Measurements from ENCODE around the gene SP2.
A peak's percentile ranks its signal among the peaks of the same experiment; 100 is the strongest.

The SP2 gene

DNA sequence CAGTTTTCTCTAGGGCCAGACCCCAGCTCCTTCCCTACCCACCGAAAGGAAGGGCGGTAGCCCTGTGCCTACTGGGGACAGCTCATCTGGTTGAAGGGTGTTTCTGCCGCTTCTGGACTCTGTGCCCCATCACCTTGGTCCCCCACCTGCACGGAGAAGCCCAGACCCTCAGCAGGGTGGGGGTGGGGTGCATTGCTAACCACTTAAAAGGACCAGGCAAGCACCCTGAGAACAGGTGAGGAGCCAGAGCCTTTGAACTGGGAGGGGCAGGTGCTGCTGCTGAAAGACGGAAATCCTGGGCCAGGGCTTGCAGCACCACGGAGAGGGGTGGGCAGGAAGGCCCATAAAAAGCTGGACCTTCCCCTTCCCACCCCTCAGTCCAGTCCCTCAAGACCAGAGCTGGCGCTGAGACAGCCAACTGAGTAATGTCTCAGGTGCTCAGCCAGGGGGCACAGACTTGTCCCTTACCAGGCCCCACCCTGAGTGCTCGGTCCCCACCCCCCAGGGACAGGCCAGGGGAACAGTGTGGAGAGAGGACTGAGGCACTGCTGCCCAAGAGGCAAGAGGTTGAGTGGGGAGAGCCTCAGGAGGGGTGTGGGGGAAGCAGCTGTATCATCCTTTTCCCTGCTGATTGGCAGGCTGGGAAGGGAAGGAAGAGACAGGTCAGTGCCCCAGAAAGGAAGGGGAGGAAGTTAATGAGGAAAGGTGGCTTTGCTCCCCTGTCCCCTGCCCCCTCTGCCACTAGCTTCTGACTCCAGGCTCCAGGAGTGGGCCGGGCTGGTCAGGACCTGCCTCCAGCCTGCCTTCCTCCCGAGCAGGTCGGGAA is 10.9 kb upstream of the SP2 start:
- TF ChIP-seq FOXM1 (IDR thresholded peaks at IDR 0.05; ENCODE audit: borderline replicate concordance, low read depth) = no peak
- no peak for TF ChIP-seq RAD21 (IDR thresholded peaks at IDR 0.05; ENCODE audit: low read depth)

DNA sequence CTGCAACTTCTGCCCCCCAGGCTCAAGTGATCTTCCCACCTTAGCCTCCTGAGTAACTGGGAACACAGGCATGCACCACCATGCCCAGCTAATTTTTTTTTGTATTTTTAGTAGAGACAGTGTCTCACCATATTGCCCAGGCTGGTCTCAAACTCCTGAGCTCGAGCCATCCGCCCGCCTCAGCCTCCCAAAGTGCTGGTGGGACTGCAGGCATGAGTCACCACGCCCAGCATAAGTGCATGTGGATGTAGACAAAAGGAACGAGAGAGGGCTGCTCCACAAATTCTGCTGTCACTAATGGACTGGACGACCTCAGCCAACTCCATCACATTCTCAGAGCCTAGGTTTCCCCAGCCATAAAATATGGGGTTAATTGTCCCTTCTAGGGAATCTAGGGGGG is 7.7 kb upstream of the SP2 start:
- no peak for TF ChIP-seq FOXM1 (IDR thresholded peaks at IDR 0.05; ENCODE audit: borderline replicate concordance, low read depth)
- TF ChIP-seq TEAD4 (IDR thresholded peaks at IDR 0.05) = no peak

GRCh38 chr17:47889734-47890529 is 6.1 kb upstream of the SP2 start:
- TF ChIP-seq YY1 (IDR thresholded peaks at IDR 0.05; ENCODE audit: low read depth) (0 out of 2 replicates have a peak, but pooled peaks have one; percentile 18), RAD21 (IDR thresholded peaks at IDR 0.05; ENCODE audit: low read depth) (peak; percentile 99), TCF12 (IDR thresholded peaks at IDR 0.05; ENCODE audit: low read depth) (no peak), EGR1 (IDR thresholded peaks at IDR 0.05) (no peak)
- TF ChIP-seq, protein P1, sequence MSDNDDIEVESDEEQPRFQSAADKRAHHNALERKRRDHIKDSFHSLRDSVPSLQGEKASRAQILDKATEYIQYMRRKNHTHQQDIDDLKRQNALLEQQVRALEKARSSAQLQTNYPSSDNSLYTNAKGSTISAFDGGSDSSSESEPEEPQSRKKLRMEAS (IDR thresholded peaks at IDR 0.05) = no peak
- TF ChIP-seq, protein P2, sequence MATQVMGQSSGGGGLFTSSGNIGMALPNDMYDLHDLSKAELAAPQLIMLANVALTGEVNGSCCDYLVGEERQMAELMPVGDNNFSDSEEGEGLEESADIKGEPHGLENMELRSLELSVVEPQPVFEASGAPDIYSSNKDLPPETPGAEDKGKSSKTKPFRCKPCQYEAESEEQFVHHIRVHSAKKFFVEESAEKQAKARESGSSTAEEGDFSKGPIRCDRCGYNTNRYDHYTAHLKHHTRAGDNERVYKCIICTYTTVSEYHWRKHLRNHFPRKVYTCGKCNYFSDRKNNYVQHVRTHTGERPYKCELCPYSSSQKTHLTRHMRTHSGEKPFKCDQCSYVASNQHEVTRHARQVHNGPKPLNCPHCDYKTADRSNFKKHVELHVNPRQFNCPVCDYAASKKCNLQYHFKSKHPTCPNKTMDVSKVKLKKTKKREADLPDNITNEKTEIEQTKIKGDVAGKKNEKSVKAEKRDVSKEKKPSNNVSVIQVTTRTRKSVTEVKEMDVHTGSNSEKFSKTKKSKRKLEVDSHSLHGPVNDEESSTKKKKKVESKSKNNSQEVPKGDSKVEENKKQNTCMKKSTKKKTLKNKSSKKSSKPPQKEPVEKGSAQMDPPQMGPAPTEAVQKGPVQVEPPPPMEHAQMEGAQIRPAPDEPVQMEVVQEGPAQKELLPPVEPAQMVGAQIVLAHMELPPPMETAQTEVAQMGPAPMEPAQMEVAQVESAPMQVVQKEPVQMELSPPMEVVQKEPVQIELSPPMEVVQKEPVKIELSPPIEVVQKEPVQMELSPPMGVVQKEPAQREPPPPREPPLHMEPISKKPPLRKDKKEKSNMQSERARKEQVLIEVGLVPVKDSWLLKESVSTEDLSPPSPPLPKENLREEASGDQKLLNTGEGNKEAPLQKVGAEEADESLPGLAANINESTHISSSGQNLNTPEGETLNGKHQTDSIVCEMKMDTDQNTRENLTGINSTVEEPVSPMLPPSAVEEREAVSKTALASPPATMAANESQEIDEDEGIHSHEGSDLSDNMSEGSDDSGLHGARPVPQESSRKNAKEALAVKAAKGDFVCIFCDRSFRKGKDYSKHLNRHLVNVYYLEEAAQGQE (IDR thresholded peaks at IDR 0.05; ENCODE audit: low read depth) = no peak

DNA sequence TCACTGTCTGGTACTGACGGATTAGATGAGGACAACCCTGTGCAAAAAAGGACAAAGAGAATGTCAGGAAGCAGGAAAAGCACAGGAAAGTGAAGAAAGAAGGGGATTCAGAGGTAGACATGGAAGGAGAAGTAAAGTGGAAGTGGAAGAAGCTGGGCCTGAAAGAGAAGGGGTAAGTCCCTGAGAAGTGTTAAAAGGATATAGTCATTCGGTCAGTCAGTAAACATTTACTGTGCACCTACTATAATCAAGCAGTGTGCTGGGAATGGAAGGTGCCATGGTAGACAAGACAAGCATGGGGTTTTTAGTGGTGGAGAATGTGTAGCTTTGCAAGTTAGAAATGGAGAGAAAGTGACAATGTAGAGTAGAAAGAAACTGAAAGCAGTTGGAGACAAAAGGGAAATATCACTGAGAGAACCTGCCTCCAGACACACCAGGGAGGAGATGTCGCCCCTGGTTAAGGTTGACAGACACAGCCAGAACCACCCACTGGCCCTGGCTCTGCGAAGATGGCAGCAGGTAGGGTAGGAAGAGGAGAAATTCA is 4.4 kb upstream of the SP2 start:
- TF ChIP-seq, protein P2 (IDR thresholded peaks at IDR 0.05; ENCODE audit: low read depth) = no peak
- TF ChIP-seq TEAD4 (IDR thresholded peaks at IDR 0.05) (no peak), YY1 (IDR thresholded peaks at IDR 0.05; ENCODE audit: low read depth) (no peak), EGR1 (IDR thresholded peaks at IDR 0.05) (no peak), NFIC (IDR thresholded peaks at IDR 0.05) (no peak), RAD21 (IDR thresholded peaks at IDR 0.05; ENCODE audit: low read depth) (no peak)
- TF ChIP-seq, protein P3, sequence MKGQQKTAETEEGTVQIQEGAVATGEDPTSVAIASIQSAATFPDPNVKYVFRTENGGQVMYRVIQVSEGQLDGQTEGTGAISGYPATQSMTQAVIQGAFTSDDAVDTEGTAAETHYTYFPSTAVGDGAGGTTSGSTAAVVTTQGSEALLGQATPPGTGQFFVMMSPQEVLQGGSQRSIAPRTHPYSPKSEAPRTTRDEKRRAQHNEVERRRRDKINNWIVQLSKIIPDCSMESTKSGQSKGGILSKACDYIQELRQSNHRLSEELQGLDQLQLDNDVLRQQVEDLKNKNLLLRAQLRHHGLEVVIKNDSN (IDR thresholded peaks at IDR 0.05) = no peak
- TF ChIP-seq, protein P1 (IDR thresholded peaks at IDR 0.05) = no peak

- TF ChIP-seq ZBTB7A (IDR thresholded peaks at IDR 0.05; ENCODE audit: low read depth) = no peak
- no peak for TF ChIP-seq NFIC (IDR thresholded peaks at IDR 0.05)
- no peak for TF ChIP-seq CEBPB (IDR thresholded peaks at IDR 0.05)
- TF ChIP-seq, protein P2 (IDR thresholded peaks at IDR 0.05; ENCODE audit: low read depth) = no peak
- TF ChIP-seq YY1 (IDR thresholded peaks at IDR 0.05; ENCODE audit: low read depth) = no peak
- TF ChIP-seq, protein P3 (IDR thresholded peaks at IDR 0.05) = no peak
- no peak for TF ChIP-seq CREB1 (IDR thresholded peaks at IDR 0.05; ENCODE audit: low read depth)
- TF ChIP-seq EGR1 (IDR thresholded peaks at IDR 0.05) = no peak
These were observed 1.3 kb upstream of the SP2 start for GRCh38 chr17:47894498-47895346.

Measured in Ishikawa (cell line).